Hepatocyte (in vitro differentiated cells): ENCODE data around the gene VPS36.

ENCODE experiments used
- EZH2phosphoT487 ChIP-seq: fragments of 200-600 bp; sonication (generic); IDR thresholded peaks from one replicate; pipeline ENCODE4 v1.6.1; 2018; ENCODE audit warnings: antibody characterized with exemption, mild to moderate bottlenecking, low read depth, moderate library complexity; ENCODE audit not compliant: unreplicated experiment, severe bottlenecking
- TF ChIP-seq, protein P1 (sequence below): fragments of 200-600 bp; sonication (generic); IDR thresholded peaks from 2 replicates; pipeline ENCODE4 v1.5.1; 2016; ENCODE audit warnings: antibody characterized with exemption, mild to moderate bottlenecking; ENCODE audit not compliant: poor library complexity

DNA sequence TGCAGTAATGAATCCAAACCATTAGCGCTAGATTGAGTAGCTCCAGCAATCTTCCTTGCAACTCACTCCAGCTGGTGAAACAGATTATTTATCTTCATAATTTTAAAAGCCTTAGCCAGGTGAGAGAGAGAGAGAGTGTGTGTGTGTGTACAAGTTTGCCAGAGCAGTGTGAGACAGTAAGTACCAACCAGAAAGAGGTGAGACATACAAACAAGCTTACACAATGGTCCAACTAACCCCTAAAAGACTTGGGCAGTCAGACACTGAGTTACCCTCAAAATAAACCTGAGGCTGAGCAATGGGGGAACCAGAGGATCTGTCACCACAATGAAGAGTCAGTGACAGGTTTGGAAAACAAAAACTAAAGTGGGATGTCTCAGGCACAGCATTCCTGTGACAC, 36.4 kb downstream of the VPS36 start:
- TF ChIP-seq EZH2phosphoT487: no peak
- TF ChIP-seq, protein P1, sequence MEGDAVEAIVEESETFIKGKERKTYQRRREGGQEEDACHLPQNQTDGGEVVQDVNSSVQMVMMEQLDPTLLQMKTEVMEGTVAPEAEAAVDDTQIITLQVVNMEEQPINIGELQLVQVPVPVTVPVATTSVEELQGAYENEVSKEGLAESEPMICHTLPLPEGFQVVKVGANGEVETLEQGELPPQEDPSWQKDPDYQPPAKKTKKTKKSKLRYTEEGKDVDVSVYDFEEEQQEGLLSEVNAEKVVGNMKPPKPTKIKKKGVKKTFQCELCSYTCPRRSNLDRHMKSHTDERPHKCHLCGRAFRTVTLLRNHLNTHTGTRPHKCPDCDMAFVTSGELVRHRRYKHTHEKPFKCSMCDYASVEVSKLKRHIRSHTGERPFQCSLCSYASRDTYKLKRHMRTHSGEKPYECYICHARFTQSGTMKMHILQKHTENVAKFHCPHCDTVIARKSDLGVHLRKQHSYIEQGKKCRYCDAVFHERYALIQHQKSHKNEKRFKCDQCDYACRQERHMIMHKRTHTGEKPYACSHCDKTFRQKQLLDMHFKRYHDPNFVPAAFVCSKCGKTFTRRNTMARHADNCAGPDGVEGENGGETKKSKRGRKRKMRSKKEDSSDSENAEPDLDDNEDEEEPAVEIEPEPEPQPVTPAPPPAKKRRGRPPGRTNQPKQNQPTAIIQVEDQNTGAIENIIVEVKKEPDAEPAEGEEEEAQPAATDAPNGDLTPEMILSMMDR: no peak
